Measurements from ENCODE around the gene ARPC4. TPM values are rescaled to one million over a fixed set of nuclear protein-coding genes. Genes with fewer than 3 reads are reported as not detected.
A peak's percentile ranks its signal among the peaks of the same experiment; 100 is the strongest.

The ARPC4 gene
- total RNA-seq (2021) (128 and 152 TPM in 2 replicates), Bru-seq, nascent RNA (percentile 86 among the genes with signal in this experiment), BruChase-seq, experiment 1, labeled RNA remaining after a 2-hour chase (percentile 95 among the genes with signal in this experiment), BruChase-seq, experiment 2, labeled RNA remaining after a 6-hour chase (percentile 99 among the genes with signal in this experiment)
- long read RNA-seq, transcript ARPC4-201 (6 exons, 2,582 nt) = major isoform, 35 of 51 reads
- long read RNA-seq, partial matches to known transcripts = 9 of 51 reads
- long read RNA-seq, other reads (novel, unspliced or antisense) = 4 of 51 reads

- Histone ChIP-seq H3K36me3 (ENCODE audit: insufficient read depth, low read length, poor library complexity, severe bottlenecking) (peaks cover 19% of the 10 kb centered on the region), H3K4me3 (ENCODE audit: low read depth, low read length, poor library complexity, severe bottlenecking) (peak within 1 kb of the TSS; percentile 99), H3K27ac (ENCODE audit: low read depth, low read length, poor library complexity, severe bottlenecking) (peak within 1 kb of the TSS; percentile 99), H3K4me1 (ENCODE audit: insufficient read depth, low read length, poor library complexity, severe bottlenecking) (peaks cover 17% of the 10 kb centered on the region), H3K9me3 (ENCODE audit: low read depth, low read length, poor library complexity, severe bottlenecking) (no peaks in the 10 kb centered on the region), H3K27me3 (replicated peaks; ENCODE audit: insufficient read depth, low read depth, low read length, poor library complexity) (no peaks in the 10 kb centered on the region)
- POLR2A ChIA-PET (ENCODE audit: low non-redundant PET) = interaction anchor here (0.5 to 0.7 kb wide), 4 partner anchors 39 to 588 kb away, joined by 3 to 6 read pairs (median 4); no protein-coding TSS in a partner anchor
- TF ChIP-seq CTCF (conservative IDR thresholded peaks at IDR 0.05; ENCODE audit: low read depth, low read length) = no peak
- BruUV-seq (replicated peaks) = no TSS peak
- DNase-seq (ENCODE audit: low spot score) = peak; percentile 97
- intact Hi-C loops (cut with micrococcal nuclease; ENCODE audit: unreplicated experiment) = loop anchor here (2.0 kb wide), 1 partner anchor 396 kb away; the partner anchor contains the start of gene SETD5
- CTCF ChIA-PET = interaction anchor here (0.5 kb wide), 1 partner anchor 128 kb away, joined by 9 read pairs; no protein-coding TSS in a partner anchor
These were observed at the start of gene ARPC4, which contains the start of gene TADA3 for GRCh38 chr3:9792405-9793160. Gene ARPC4 (plus strand): TSS chr3:9793082. CDS start chr3:9793122, 40 bp downstream. Gene TADA3 (minus strand): TSS chr3:9792473. CDS start chr3:9791466, 1,007 bp downstream.

- no peak for DNase-seq (ENCODE audit: low spot score)
- Histone ChIP-seq H3K27me3 (replicated peaks; ENCODE audit: insufficient read depth, low read depth, low read length, poor library complexity) (no peaks in the 10 kb centered on the region), H3K27ac (ENCODE audit: low read depth, low read length, poor library complexity, severe bottlenecking) (no peak overlapping the region), H3K4me3 (ENCODE audit: low read depth, low read length, poor library complexity, severe bottlenecking) (no peak overlapping the region), H3K9me3 (ENCODE audit: low read depth, low read length, poor library complexity, severe bottlenecking) (no peaks in the 10 kb centered on the region), H3K4me1 (ENCODE audit: insufficient read depth, low read length, poor library complexity, severe bottlenecking) (no peaks in the 10 kb centered on the region), H3K36me3 (ENCODE audit: insufficient read depth, low read length, poor library complexity, severe bottlenecking) (peaks cover 99% of the 10 kb centered on the region)
- BruUV-seq (replicated peaks) = no TSS peak
- TF ChIP-seq CTCF (conservative IDR thresholded peaks at IDR 0.05; ENCODE audit: low read depth, low read length) (no peak), EZH2 (IDR thresholded peaks at IDR 0.05; ENCODE audit: borderline replicate concordance, low read depth, low read length, poor library complexity, severe bottlenecking) (no peak)
- CTCF ChIA-PET = interaction anchor here (0.6 kb wide), 1 partner anchor 380 kb away, joined by 3 read pairs; no protein-coding TSS in a partner anchor
- POLR2A ChIA-PET (ENCODE audit: low non-redundant PET) = interaction anchor here (0.6 kb wide), 1 partner anchor 87 kb away, joined by 3 read pairs; no protein-coding TSS in a partner anchor
- intact Hi-C loops (cut with micrococcal nuclease; ENCODE audit: unreplicated experiment) = no loop called here
These were observed 49.3 kb upstream of the ARPC4 start for GRCh38 chr3:9743548-9743947.

- H3K9me3 ChIP-seq (ENCODE audit: low read depth, low read length, poor library complexity, severe bottlenecking) = no peaks in the 10 kb centered on the region
- H3K27ac ChIP-seq (ENCODE audit: low read depth, low read length, poor library complexity, severe bottlenecking) = no peak overlapping the region
- ChIA-PET POLR2A (ENCODE audit: low non-redundant PET) (no interaction called here), CTCF (interaction anchor here (0.6 kb wide), 1 partner anchor 379 kb away, joined by 3 read pairs; no protein-coding TSS in a partner anchor)
- TF ChIP-seq EZH2 (IDR thresholded peaks at IDR 0.05; ENCODE audit: borderline replicate concordance, low read depth, low read length, poor library complexity, severe bottlenecking) (no peak), CTCF (conservative IDR thresholded peaks at IDR 0.05; ENCODE audit: low read depth, low read length) (no peak)
- H3K4me3 ChIP-seq (ENCODE audit: low read depth, low read length, poor library complexity, severe bottlenecking) = no peak overlapping the region
- H3K27me3 ChIP-seq (replicated peaks; ENCODE audit: insufficient read depth, low read depth, low read length, poor library complexity) = no peaks in the 10 kb centered on the region
- intact Hi-C loops (cut with micrococcal nuclease; ENCODE audit: unreplicated experiment) = no loop called here
- H3K36me3 ChIP-seq (ENCODE audit: insufficient read depth, low read length, poor library complexity, severe bottlenecking) = peaks cover 96% of the 10 kb centered on the region
- no TSS peak for BruUV-seq (replicated peaks)
- H3K4me1 ChIP-seq (ENCODE audit: insufficient read depth, low read length, poor library complexity, severe bottlenecking) = peaks cover 2% of the 10 kb centered on the region
- no peak for DNase-seq (ENCODE audit: low spot score)
These were observed 48.7 kb upstream of the ARPC4 start for GRCh38 chr3:9744162-9744561.

Measured in A673 (cell line).